ENCODE results near the gene NLK.

NLK gene

GRCh38 chr17:28043296-28043695 is 819 bp downstream of the NLK start:
- ChIA-PET CTCF (interaction anchor here (1.1 to 1.6 kb wide), 3 partner anchors 8 to 27 kb away, joined by 3 to 4 read pairs (median 3); no protein-coding TSS in a partner anchor), POLR2A (no interaction called here)
- DNase-seq, result no peak
- peak overlapping the region in 1 of 2 experiments; percentile 47 for H3K27ac ChIP-seq (ENCODE audit: insufficient read depth in 1 of 2, low read depth in 1 of 2, low read length in 2 of 2, poor library complexity in 1 of 2, severe bottlenecking in 2 of 2)
- peak overlapping the region in 5 of 7 experiments; percentile 50 to 92 (median 85) for H3K4me3 ChIP-seq (ENCODE audit: control insufficient read depth in 1 of 7, extremely low read depth in 1 of 7, insufficient read depth in 4 of 7, low read depth in 2 of 7, low read length in 6 of 7)
- no peaks in the 10 kb centered on the region for H3K9me3 ChIP-seq (ENCODE audit: control extremely low read depth in 1 of 5, control insufficient read depth in 4 of 5, insufficient read depth in 2 of 5, low read depth in 1 of 5, low read length in 4 of 5)
- no peaks in the 10 kb centered on the region for H3K27me3 ChIP-seq (replicated peaks in 2 of 5; ENCODE audit: control insufficient read depth in 4 of 5, insufficient read depth in 5 of 5, low read length in 4 of 5)
- peaks cover 0 to 10% (median 2%) of the 10 kb centered on the region in 4 experiments for H3K36me3 ChIP-seq (ENCODE audit: control insufficient read depth in 4 of 4, insufficient read depth in 4 of 4, low read length in 3 of 4)
- peaks cover 32 to 71% (median 51%) of the 10 kb centered on the region in 4 experiments for H3K4me1 ChIP-seq (ENCODE audit: control extremely low read depth in 1 of 4, control insufficient read depth in 4 of 4, insufficient read depth in 4 of 4, low read length in 3 of 4)
- WGBS (ENCODE audit: insufficient coverage), result 80% methylated on average over 1 of the region's 3 CpGs

- DNase-seq, result peak in 2 of 3 donors; percentile 23 to 52
- H3K27ac ChIP-seq (ENCODE audit: insufficient read depth in 1 of 2, low read depth in 1 of 2, low read length in 2 of 2, poor library complexity in 1 of 2, severe bottlenecking in 2 of 2), result peak overlapping the region in 1 of 2 experiments; percentile 47
- POLR2A ChIA-PET, result no interaction called here
- H3K9me3 ChIP-seq (ENCODE audit: control extremely low read depth in 1 of 5, control insufficient read depth in 4 of 5, insufficient read depth in 2 of 5, low read depth in 1 of 5, low read length in 4 of 5), result no peaks in the 10 kb centered on the region
- CTCF ChIA-PET, result interaction anchor here (1.1 to 1.6 kb wide), 2 partner anchors 8 to 12 kb away, joined by 3 to 4 read pairs; no protein-coding TSS in a partner anchor
- peaks cover 32 to 69% (median 50%) of the 10 kb centered on the region in 4 experiments for H3K4me1 ChIP-seq (ENCODE audit: control extremely low read depth in 1 of 4, control insufficient read depth in 4 of 4, insufficient read depth in 4 of 4, low read length in 3 of 4)
- no peaks in the 10 kb centered on the region for H3K27me3 ChIP-seq (replicated peaks in 2 of 5; ENCODE audit: control insufficient read depth in 4 of 5, insufficient read depth in 5 of 5, low read length in 4 of 5)
- peaks cover under 1 to 10% (median 2%) of the 10 kb centered on the region in 4 experiments for H3K36me3 ChIP-seq (ENCODE audit: control insufficient read depth in 4 of 4, insufficient read depth in 4 of 4, low read length in 3 of 4)
- H3K4me3 ChIP-seq (ENCODE audit: control insufficient read depth in 1 of 7, extremely low read depth in 1 of 7, insufficient read depth in 4 of 7, low read depth in 2 of 7, low read length in 6 of 7), result peak overlapping the region in 5 of 7 experiments; percentile 50 to 92 (median 85)
Measured at GRCh38 chr17:28043741-28044140, 1.3 kb downstream of the NLK start.

- ChIA-PET POLR2A (no interaction called here), CTCF (no interaction called here)
- H3K27ac ChIP-seq (ENCODE audit: insufficient read depth in 1 of 2, low read depth in 1 of 2, low read length in 2 of 2, poor library complexity in 1 of 2, severe bottlenecking in 2 of 2), result peak overlapping the region in 1 of 2 experiments; percentile 28
- H3K36me3 ChIP-seq (ENCODE audit: control insufficient read depth in 4 of 4, insufficient read depth in 4 of 4, low read length in 3 of 4), result peaks cover 2 to 10% (median 2%) of the 10 kb centered on the region in 4 experiments
- WGBS (ENCODE audit: insufficient coverage), result 84% methylated on average over 3 of the region's 3 CpGs
- no peaks in the 10 kb centered on the region for H3K27me3 ChIP-seq (replicated peaks in 2 of 5; ENCODE audit: control insufficient read depth in 4 of 5, insufficient read depth in 5 of 5, low read length in 4 of 5)
- no peak for DNase-seq
- peaks cover 25 to 54% (median 39%) of the 10 kb centered on the region in 4 experiments for H3K4me1 ChIP-seq (ENCODE audit: control extremely low read depth in 1 of 4, control insufficient read depth in 4 of 4, insufficient read depth in 4 of 4, low read length in 3 of 4)
- peak overlapping the region in 5 of 7 experiments; percentile 32 to 92 (median 85) for H3K4me3 ChIP-seq (ENCODE audit: control insufficient read depth in 1 of 7, extremely low read depth in 1 of 7, insufficient read depth in 4 of 7, low read depth in 2 of 7, low read length in 6 of 7)
- H3K9me3 ChIP-seq (ENCODE audit: control extremely low read depth in 1 of 5, control insufficient read depth in 4 of 5, insufficient read depth in 2 of 5, low read depth in 1 of 5, low read length in 4 of 5), result no peaks in the 10 kb centered on the region
Measured at GRCh38 chr17:28045304-28045703, 2.8 kb downstream of the NLK start.

GRCh38 chr17:28046034-28046825 is 3.8 kb downstream of the NLK start:
- H3K9me3 ChIP-seq (ENCODE audit: control extremely low read depth in 1 of 5, control insufficient read depth in 4 of 5, insufficient read depth in 2 of 5, low read depth in 1 of 5, low read length in 4 of 5), result no peaks in the 10 kb centered on the region
- H3K36me3 ChIP-seq (ENCODE audit: control insufficient read depth in 4 of 4, insufficient read depth in 4 of 4, low read length in 3 of 4), result peaks cover 2 to 10% (median 2%) of the 10 kb centered on the region in 4 experiments
- no peaks in the 10 kb centered on the region for H3K27me3 ChIP-seq (replicated peaks in 2 of 5; ENCODE audit: control insufficient read depth in 4 of 5, insufficient read depth in 5 of 5, low read length in 4 of 5)
- DNase-seq, result peak in 1 of 3 donors; percentile 41
- H3K27ac ChIP-seq (ENCODE audit: insufficient read depth in 1 of 2, low read depth in 1 of 2, low read length in 2 of 2, poor library complexity in 1 of 2, severe bottlenecking in 2 of 2), result no peak overlapping the region
- WGBS (ENCODE audit: insufficient coverage), result 13% methylated on average over 3 of the region's 3 CpGs
- H3K4me1 ChIP-seq (ENCODE audit: control extremely low read depth in 1 of 4, control insufficient read depth in 4 of 4, insufficient read depth in 4 of 4, low read length in 3 of 4), result peaks cover 25 to 50% (median 37%) of the 10 kb centered on the region in 4 experiments
- CTCF ChIA-PET, result interaction anchor here (0.8 kb wide), 1 partner anchor 9 kb away, joined by 3 read pairs; no protein-coding TSS in a partner anchor
- POLR2A ChIA-PET, result no interaction called here
- peak overlapping the region in 2 of 7 experiments; percentile 22 to 44 for H3K4me3 ChIP-seq (ENCODE audit: control insufficient read depth in 1 of 7, extremely low read depth in 1 of 7, insufficient read depth in 4 of 7, low read depth in 2 of 7, low read length in 6 of 7)

- H3K4me3 ChIP-seq (ENCODE audit: control insufficient read depth in 1 of 7, extremely low read depth in 1 of 7, insufficient read depth in 4 of 7, low read depth in 2 of 7, low read length in 6 of 7), result no peak overlapping the region
- ChIA-PET POLR2A (no interaction called here), CTCF (no interaction called here)
- peaks cover 2 to 10% (median 2%) of the 10 kb centered on the region in 4 experiments for H3K36me3 ChIP-seq (ENCODE audit: control insufficient read depth in 4 of 4, insufficient read depth in 4 of 4, low read length in 3 of 4)
- no peak overlapping the region for H3K27ac ChIP-seq (ENCODE audit: insufficient read depth in 1 of 2, low read depth in 1 of 2, low read length in 2 of 2, poor library complexity in 1 of 2, severe bottlenecking in 2 of 2)
- DNase-seq, result peak in 1 of 3 donors; percentile 43
- H3K27me3 ChIP-seq (replicated peaks in 2 of 5; ENCODE audit: control insufficient read depth in 4 of 5, insufficient read depth in 5 of 5, low read length in 4 of 5), result no peaks in the 10 kb centered on the region
- WGBS (ENCODE audit: insufficient coverage), result 90% methylated on average over 2 of the region's 4 CpGs
- no peaks in the 10 kb centered on the region for H3K9me3 ChIP-seq (ENCODE audit: control extremely low read depth in 1 of 5, control insufficient read depth in 4 of 5, insufficient read depth in 2 of 5, low read depth in 1 of 5, low read length in 4 of 5)
- peaks cover 20 to 48% (median 35%) of the 10 kb centered on the region in 4 experiments for H3K4me1 ChIP-seq (ENCODE audit: control extremely low read depth in 1 of 4, control insufficient read depth in 4 of 4, insufficient read depth in 4 of 4, low read length in 3 of 4)
Measured at GRCh38 chr17:28047806-28048205, 5.3 kb downstream of the NLK start.

- no peaks in the 10 kb centered on the region for H3K9me3 ChIP-seq (ENCODE audit: control extremely low read depth in 1 of 5, control insufficient read depth in 4 of 5, insufficient read depth in 2 of 5, low read depth in 1 of 5, low read length in 4 of 5)
- peaks cover 12 to 38% (median 27%) of the 10 kb centered on the region in 4 experiments for H3K4me1 ChIP-seq (ENCODE audit: control extremely low read depth in 1 of 4, control insufficient read depth in 4 of 4, insufficient read depth in 4 of 4, low read length in 3 of 4)
- no peak for DNase-seq
- ChIA-PET POLR2A (no interaction called here), CTCF (interaction anchor here (1.0 kb wide), 1 partner anchor 11 kb away, joined by 3 read pairs; no protein-coding TSS in a partner anchor)
- H3K27me3 ChIP-seq (replicated peaks in 2 of 5; ENCODE audit: control insufficient read depth in 4 of 5, insufficient read depth in 5 of 5, low read length in 4 of 5), result no peaks in the 10 kb centered on the region
- no peak overlapping the region for H3K4me3 ChIP-seq (ENCODE audit: control insufficient read depth in 1 of 7, extremely low read depth in 1 of 7, insufficient read depth in 4 of 7, low read depth in 2 of 7, low read length in 6 of 7)
- WGBS (ENCODE audit: insufficient coverage), result no CpG with 5 or more reads among the region's 1 CpG
- no peak overlapping the region for H3K27ac ChIP-seq (ENCODE audit: insufficient read depth in 1 of 2, low read depth in 1 of 2, low read length in 2 of 2, poor library complexity in 1 of 2, severe bottlenecking in 2 of 2)
- H3K36me3 ChIP-seq (ENCODE audit: control insufficient read depth in 4 of 4, insufficient read depth in 4 of 4, low read length in 3 of 4), result peaks cover 0 to 5% (median 2%) of the 10 kb centered on the region in 4 experiments
Measured at GRCh38 chr17:28049071-28049470, 6.6 kb downstream of the NLK start.

Data from common myeloid progenitor, CD34-positive (primary cell).